Endothelial cell (in vitro differentiated cells): ENCODE results near the gene LANCL3. TPM values are rescaled to one million over a fixed set of nuclear protein-coding genes. Genes with fewer than 3 reads are reported as not detected.

Experiments
- DNase-seq: peaks from one replicate; pipeline ENCODE4 v3.0.0; 2021; ENCODE audit warnings: low spot score
- H3K27ac Mint-ChIP-seq: one replicate; pipeline ENCODE4 v1.8.0; 2021; ENCODE audit warnings: mixed read lengths, inconsistent platforms; ENCODE audit not compliant: unreplicated experiment
- H3K27me3 Mint-ChIP-seq: one replicate; pipeline ENCODE4 v1.8.0; 2021; ENCODE audit warnings: mild to moderate bottlenecking, moderate library complexity, mixed read lengths, inconsistent platforms; ENCODE audit not compliant: unreplicated experiment
- H3K36me3 Mint-ChIP-seq: one replicate; pipeline ENCODE4 v1.8.0; 2021; ENCODE audit warnings: mild to moderate bottlenecking, low read depth, mixed read lengths, inconsistent platforms; ENCODE audit not compliant: unreplicated experiment
- H3K4me1 Mint-ChIP-seq: one replicate; pipeline ENCODE4 v1.8.0; 2021; ENCODE audit warnings: mild to moderate bottlenecking, mixed read lengths, inconsistent platforms; ENCODE audit not compliant: unreplicated experiment
- H3K4me3 Mint-ChIP-seq: one replicate; pipeline ENCODE4 v1.8.0; 2021; ENCODE audit warnings: mild to moderate bottlenecking, mixed read lengths, inconsistent platforms; ENCODE audit not compliant: unreplicated experiment
- H3K9me3 Mint-ChIP-seq: one replicate; pipeline ENCODE4 v1.8.0; 2021; ENCODE audit warnings: mixed read lengths, inconsistent platforms; ENCODE audit not compliant: unreplicated experiment
- CTCF ChIP-seq: fragments of 200-600 bp; sonication (generic); IDR thresholded peaks from one replicate; pipeline ENCODE4 v1.5.0; 2021; ENCODE audit warnings: antibody characterized with exemption; ENCODE audit not compliant: unreplicated experiment
- total RNA-seq: library from RNA; stranded (reverse); fragmentation: NEBNext Ultra II Directional; extraction: Animal tissue kit (Norgen Biotek cat#: 25700); gene quantifications from one replicate; pipeline ENCODE4 v1.2.1, GENCODE V29; 2021; ENCODE audit not compliant: unreplicated experiment

LANCL3 gene
- total RNA-seq, 1 donor from 2014 or later: 0.46 TPM

GRCh38 chrX:37603938-37604409, 32.5 kb downstream of the LANCL3 start:
- no peaks in the 10 kb centered on the region for H3K9me3 Mint-ChIP-seq
- H3K27ac Mint-ChIP-seq: no peak overlapping the region
- no peak for DNase-seq
- no peaks in the 10 kb centered on the region for H3K36me3 Mint-ChIP-seq
- H3K4me3 Mint-ChIP-seq: no peak overlapping the region
- no peaks in the 10 kb centered on the region for H3K27me3 Mint-ChIP-seq
- H3K4me1 Mint-ChIP-seq: no peaks in the 10 kb centered on the region
- TF ChIP-seq CTCF: no peak

- Mint-ChIP-seq H3K4me1 (no peaks in the 10 kb centered on the region), H3K9me3 (no peaks in the 10 kb centered on the region), H3K36me3 (no peaks in the 10 kb centered on the region), H3K27ac (no peak overlapping the region), H3K27me3 (no peaks in the 10 kb centered on the region), H3K4me3 (no peak overlapping the region)
- DNase-seq: no peak
- TF ChIP-seq CTCF: no peak
Observed at GRCh38 chrX:37607243-37607642, 35.8 kb downstream of the LANCL3 start.

GRCh38 chrX:37608156-37608555, 36.7 kb downstream of the LANCL3 start:
- no peaks in the 10 kb centered on the region for H3K36me3 Mint-ChIP-seq
- no peak overlapping the region for H3K27ac Mint-ChIP-seq
- H3K4me1 Mint-ChIP-seq: no peaks in the 10 kb centered on the region
- no peak for TF ChIP-seq CTCF
- H3K4me3 Mint-ChIP-seq: no peak overlapping the region
- H3K27me3 Mint-ChIP-seq: no peaks in the 10 kb centered on the region
- DNase-seq: no peak
- H3K9me3 Mint-ChIP-seq: no peaks in the 10 kb centered on the region

GRCh38 chrX:37609727-37610126, 38.3 kb downstream of the LANCL3 start:
- no peaks in the 10 kb centered on the region for H3K9me3 Mint-ChIP-seq
- H3K27ac Mint-ChIP-seq: no peak overlapping the region

GRCh38 chrX:37613933-37614332, 42.5 kb downstream of the LANCL3 start:
- no peaks in the 10 kb centered on the region for H3K9me3 Mint-ChIP-seq
- no peak for DNase-seq
- H3K27me3 Mint-ChIP-seq: no peaks in the 10 kb centered on the region
- H3K36me3 Mint-ChIP-seq: no peaks in the 10 kb centered on the region
- peaks cover 4% of the 10 kb centered on the region for H3K4me1 Mint-ChIP-seq
- H3K27ac Mint-ChIP-seq: no peak overlapping the region
- no peak overlapping the region for H3K4me3 Mint-ChIP-seq
- no peak for TF ChIP-seq CTCF

More at GRCh38 chrX:37609727-37610126, 38.3 kb downstream of the LANCL3 start:
- no peak for TF ChIP-seq CTCF
- H3K27me3 Mint-ChIP-seq: no peaks in the 10 kb centered on the region
- H3K4me3 Mint-ChIP-seq: no peak overlapping the region
- no peaks in the 10 kb centered on the region for H3K4me1 Mint-ChIP-seq
- H3K36me3 Mint-ChIP-seq: no peaks in the 10 kb centered on the region
- no peak for DNase-seq
